Ishikawa (cell line): ENCODE measurements around the gene ARHGAP26.

Experiments
- CEBPB ChIP-seq: IDR thresholded peaks from 2 replicates; pipeline ENCODE4 v1.6.1; 2012
- CREB1 ChIP-seq: IDR thresholded peaks from 2 replicates; pipeline ENCODE4 v1.6.1; 2012; ENCODE audit warnings: low read depth
- EGR1 ChIP-seq: IDR thresholded peaks from 2 replicates; pipeline ENCODE4 v1.6.1; 2012
- EP300 ChIP-seq: IDR thresholded peaks from 2 replicates; pipeline ENCODE4 v1.6.1; 2012; ENCODE audit warnings: borderline replicate concordance
- FOXM1 ChIP-seq: IDR thresholded peaks from 2 replicates; pipeline ENCODE4 v1.6.1; 2012; ENCODE audit warnings: low read depth, borderline replicate concordance
- MAX ChIP-seq: IDR thresholded peaks from 2 replicates; pipeline ENCODE4 v1.6.1; 2012
- NFIC ChIP-seq: IDR thresholded peaks from 2 replicates; pipeline ENCODE4 v1.6.1; 2012
- RAD21 ChIP-seq: IDR thresholded peaks from 2 replicates; pipeline ENCODE4 v1.6.1; 2012; ENCODE audit warnings: low read depth
- TAF1 ChIP-seq: IDR thresholded peaks from 2 replicates; pipeline ENCODE4 v1.6.1; 2012; ENCODE audit warnings: low read depth, mild to moderate bottlenecking
- TCF12 ChIP-seq: IDR thresholded peaks from 2 replicates; pipeline ENCODE4 v1.6.1; 2012; ENCODE audit warnings: low read depth
- TEAD4 ChIP-seq: IDR thresholded peaks from 2 replicates; pipeline ENCODE4 v1.6.1; 2012
- YY1 ChIP-seq: IDR thresholded peaks from 2 replicates; pipeline ENCODE4 v1.6.1; 2012; ENCODE audit warnings: low read depth
- ZBTB7A ChIP-seq: IDR thresholded peaks from 2 replicates; pipeline ENCODE4 v1.6.1; 2012; ENCODE audit warnings: low read depth
- TF ChIP-seq, protein P1 (sequence below): IDR thresholded peaks from 2 replicates; pipeline ENCODE4 v1.6.1; 2012
- TF ChIP-seq, protein P2 (sequence below): IDR thresholded peaks from 2 replicates; pipeline ENCODE4 v1.6.1; 2012; ENCODE audit warnings: low read depth, mild to moderate bottlenecking

Gene ARHGAP26

GRCh38 chr5:142984011-142984410 is 213.8 kb downstream of the ARHGAP26 start:
- TF ChIP-seq TAF1 (no peak), MAX (no peak)

- no peak for TF ChIP-seq CEBPB
Measured at GRCh38 chr5:142984525-142984924, 214.3 kb downstream of the ARHGAP26 start.

DNA sequence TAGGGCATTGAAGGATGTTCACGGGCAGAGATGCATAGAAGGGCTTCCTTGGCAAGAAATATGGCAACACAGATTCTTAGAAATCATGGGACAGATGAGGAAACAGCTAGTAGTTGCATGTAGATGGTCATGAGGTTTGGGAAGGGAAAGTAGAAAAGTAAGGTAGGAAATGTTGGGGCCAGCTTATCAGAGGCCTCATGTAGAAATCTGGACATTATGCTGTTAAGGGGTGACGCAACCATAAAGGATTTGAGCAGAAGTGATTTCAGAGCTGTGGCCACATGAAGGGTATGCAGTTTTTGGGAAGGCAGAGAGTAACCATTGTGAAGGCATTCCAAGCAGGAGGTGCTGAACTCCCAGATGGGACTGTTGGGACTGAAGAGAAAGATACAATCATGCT is 224.0 kb downstream of the ARHGAP26 start:
- no peak for TF ChIP-seq EP300
- no peak for TF ChIP-seq MAX
- no peak for TF ChIP-seq TEAD4
- TF ChIP-seq, protein P1, sequence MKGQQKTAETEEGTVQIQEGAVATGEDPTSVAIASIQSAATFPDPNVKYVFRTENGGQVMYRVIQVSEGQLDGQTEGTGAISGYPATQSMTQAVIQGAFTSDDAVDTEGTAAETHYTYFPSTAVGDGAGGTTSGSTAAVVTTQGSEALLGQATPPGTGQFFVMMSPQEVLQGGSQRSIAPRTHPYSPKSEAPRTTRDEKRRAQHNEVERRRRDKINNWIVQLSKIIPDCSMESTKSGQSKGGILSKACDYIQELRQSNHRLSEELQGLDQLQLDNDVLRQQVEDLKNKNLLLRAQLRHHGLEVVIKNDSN = no peak

GRCh38 chr5:142997591-142997990 is 227.4 kb downstream of the ARHGAP26 start:
- no peak for TF ChIP-seq TCF12
- no peak for TF ChIP-seq TEAD4
- TF ChIP-seq TAF1 = no peak
- TF ChIP-seq FOXM1 = no peak
- no peak for TF ChIP-seq MAX
- no peak for TF ChIP-seq YY1
- no peak for TF ChIP-seq ZBTB7A
- no peak for TF ChIP-seq CREB1
- TF ChIP-seq CEBPB = no peak
- TF ChIP-seq, protein P2, sequence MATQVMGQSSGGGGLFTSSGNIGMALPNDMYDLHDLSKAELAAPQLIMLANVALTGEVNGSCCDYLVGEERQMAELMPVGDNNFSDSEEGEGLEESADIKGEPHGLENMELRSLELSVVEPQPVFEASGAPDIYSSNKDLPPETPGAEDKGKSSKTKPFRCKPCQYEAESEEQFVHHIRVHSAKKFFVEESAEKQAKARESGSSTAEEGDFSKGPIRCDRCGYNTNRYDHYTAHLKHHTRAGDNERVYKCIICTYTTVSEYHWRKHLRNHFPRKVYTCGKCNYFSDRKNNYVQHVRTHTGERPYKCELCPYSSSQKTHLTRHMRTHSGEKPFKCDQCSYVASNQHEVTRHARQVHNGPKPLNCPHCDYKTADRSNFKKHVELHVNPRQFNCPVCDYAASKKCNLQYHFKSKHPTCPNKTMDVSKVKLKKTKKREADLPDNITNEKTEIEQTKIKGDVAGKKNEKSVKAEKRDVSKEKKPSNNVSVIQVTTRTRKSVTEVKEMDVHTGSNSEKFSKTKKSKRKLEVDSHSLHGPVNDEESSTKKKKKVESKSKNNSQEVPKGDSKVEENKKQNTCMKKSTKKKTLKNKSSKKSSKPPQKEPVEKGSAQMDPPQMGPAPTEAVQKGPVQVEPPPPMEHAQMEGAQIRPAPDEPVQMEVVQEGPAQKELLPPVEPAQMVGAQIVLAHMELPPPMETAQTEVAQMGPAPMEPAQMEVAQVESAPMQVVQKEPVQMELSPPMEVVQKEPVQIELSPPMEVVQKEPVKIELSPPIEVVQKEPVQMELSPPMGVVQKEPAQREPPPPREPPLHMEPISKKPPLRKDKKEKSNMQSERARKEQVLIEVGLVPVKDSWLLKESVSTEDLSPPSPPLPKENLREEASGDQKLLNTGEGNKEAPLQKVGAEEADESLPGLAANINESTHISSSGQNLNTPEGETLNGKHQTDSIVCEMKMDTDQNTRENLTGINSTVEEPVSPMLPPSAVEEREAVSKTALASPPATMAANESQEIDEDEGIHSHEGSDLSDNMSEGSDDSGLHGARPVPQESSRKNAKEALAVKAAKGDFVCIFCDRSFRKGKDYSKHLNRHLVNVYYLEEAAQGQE = no peak
- TF ChIP-seq, protein P1 = no peak
- TF ChIP-seq NFIC = no peak
- TF ChIP-seq EP300 = no peak
- TF ChIP-seq EGR1 = no peak
- TF ChIP-seq RAD21 = no peak

DNA sequence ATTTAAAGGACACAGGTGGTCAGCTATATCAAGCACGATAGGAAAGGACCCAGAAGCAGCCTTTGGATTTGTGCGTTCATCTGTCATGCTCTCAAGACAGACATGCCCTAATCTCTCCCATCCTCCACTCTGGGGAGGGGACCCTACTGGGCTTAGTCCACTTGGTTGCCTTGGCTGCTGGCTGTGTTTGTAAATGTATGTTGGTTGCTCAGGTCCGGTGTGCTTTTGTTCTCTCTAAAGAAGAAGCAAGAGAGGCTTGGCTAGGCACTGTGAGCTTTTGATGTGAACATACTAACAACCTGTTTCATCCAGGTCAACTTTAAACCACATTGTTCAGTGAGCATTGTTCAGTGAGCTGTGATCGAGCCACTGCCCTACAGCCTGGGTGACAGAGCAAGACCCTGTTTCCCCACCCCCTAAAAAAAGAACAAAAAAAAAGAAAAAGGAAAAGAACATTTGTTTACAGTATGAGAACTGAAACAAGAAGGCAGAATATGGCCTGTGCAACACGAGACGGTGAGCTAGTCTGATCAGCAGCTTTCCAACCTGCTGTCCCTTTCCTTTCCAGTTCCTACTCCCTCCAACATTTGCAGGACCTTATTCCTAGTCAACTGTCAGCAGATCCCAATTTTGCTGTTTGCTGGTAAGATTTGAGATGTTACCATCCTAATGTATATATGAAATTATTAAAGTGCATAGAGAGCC is 228.3 kb downstream of the ARHGAP26 start:
- TF ChIP-seq EP300 (no peak), CEBPB (no peak), TCF12 (no peak), MAX (no peak)

DNA sequence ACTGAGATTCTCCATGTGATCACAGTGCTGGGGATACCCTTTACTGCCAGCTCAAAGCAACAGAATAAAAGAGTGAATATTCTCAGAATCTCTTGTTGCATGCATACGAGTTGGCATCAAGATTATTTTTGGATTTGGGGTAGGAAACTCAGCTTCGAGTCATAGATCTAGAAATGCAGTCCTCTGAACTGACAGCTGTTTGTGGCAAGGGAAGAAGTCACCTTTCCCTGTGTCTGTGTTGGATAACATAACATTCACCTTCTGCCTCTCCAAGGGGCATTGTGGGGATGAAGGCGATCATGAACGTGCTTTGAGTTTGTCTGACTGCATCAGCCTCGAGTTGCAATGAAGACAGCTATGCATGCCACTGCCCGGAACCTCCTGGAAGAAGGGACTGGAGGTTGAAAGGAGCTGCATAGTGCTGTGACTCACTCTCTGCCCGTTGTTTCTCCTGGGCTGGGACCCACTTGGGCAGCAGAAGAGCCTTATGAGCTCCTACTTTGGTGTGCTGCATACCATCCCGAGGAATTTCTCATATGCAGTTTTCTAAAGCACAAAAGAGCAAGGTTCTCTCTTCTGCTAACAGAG is 231.7 kb downstream of the ARHGAP26 start:
- TF ChIP-seq EGR1 (no peak), TAF1 (no peak), FOXM1 (no peak), CEBPB (no peak), ZBTB7A (no peak), RAD21 (no peak)
- TF ChIP-seq, protein P1 = no peak

DNA sequence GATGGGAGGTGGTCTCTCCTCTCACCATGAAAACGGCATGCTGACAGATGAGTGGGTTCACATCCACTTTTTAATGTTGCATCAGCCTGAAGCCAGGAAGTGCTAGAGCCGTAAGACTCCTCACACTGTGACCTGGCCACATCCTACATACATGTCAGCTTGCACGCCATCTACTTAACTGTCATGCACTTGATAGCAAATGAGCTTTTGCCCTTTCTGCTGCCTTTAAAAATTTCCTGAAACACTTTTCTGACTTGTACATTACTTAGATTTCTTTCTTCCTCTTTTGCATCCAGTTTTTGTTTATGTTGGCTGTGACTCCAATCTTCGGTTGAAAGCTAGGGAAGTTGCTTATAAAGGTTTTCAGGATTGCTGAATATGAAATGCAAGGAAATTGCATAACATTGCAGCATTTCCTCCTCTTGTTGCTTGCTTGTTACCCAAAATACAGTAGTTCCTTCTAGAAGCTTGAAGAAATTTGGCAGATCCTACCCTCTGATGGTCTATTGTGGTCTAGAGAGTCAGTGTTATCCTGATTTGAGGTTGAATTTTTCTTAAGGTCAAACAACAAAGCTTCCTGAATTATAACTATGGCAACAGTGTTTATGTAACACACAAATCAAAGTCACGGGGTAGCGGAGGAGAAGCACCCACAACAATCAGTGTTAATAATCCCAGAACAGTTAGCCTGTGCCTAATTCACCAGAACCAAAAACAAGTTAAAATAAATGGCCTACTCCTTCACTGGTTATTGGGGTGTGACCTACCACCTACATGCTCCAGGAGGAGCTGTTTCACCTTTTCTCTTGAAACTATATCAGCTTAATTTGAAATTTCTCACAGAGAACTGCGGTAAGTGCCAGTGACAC is 232.5 kb downstream of the ARHGAP26 start:
- peak; percentile 69 for TF ChIP-seq RAD21
- no peak for TF ChIP-seq FOXM1
